CD14-positive monocyte (primary cell): ENCODE data around the gene RFPL1. TPM values are rescaled to one million over a fixed set of nuclear protein-coding genes. Genes with fewer than 3 reads are reported as not detected.

ENCODE experiments used
- DNase-seq, 3 donors: peaks; one replicate each; pipeline ENCODE4 v3.0.0-alpha.2; 2011 to 2022
- H2AFZ ChIP-seq: 2 replicates; pipeline ENCODE4 v1.6.0; 2012; ENCODE audit warnings: mild to moderate bottlenecking, low read depth, low read length, inconsistent platforms; ENCODE audit not compliant: insufficient read depth, poor library complexity, severe bottlenecking
- H3K27ac ChIP-seq, 2 donors: 1 replicate in 1 of 2; 2 replicates in 1 of 2; pipeline ENCODE4 v1.5.1; 2012 to 2013; ENCODE audit warnings: low read length in 2 of 2, control low read depth in 1 of 2, inconsistent platforms in 1 of 2, low read depth in 1 of 2, mild to moderate bottlenecking in 1 of 2
- H3K27me3 ChIP-seq, 2 donors: one replicate each; pipeline versions ENCODE4 v1.6.0 to v1.6.1; 2011 to 2013; ENCODE audit warnings: low read length in 2 of 2; ENCODE audit not compliant: control insufficient read depth in 2 of 2, insufficient read depth in 2 of 2
- H3K36me3 ChIP-seq, 2 donors: replicated peaks in 1 of 2; 1 replicate in 1 of 2; 2 replicates in 1 of 2; pipeline versions ENCODE4 v1.5.1 to v1.6.1; 2012 to 2013; ENCODE audit warnings: low read length in 2 of 2, control low read depth in 1 of 2, inconsistent platforms in 1 of 2, mild to moderate bottlenecking in 1 of 2; ENCODE audit not compliant: insufficient read depth in 2 of 2, control insufficient read depth in 1 of 2
- H3K4me1 ChIP-seq, 2 donors: 1 replicate in 1 of 2; 2 replicates in 1 of 2; pipeline versions ENCODE4 v1.5.1 to v1.6.1; 2012 to 2013; ENCODE audit warnings: low read length in 2 of 2, control low read depth in 1 of 2, inconsistent platforms in 1 of 2, mild to moderate bottlenecking in 1 of 2, moderate library complexity in 1 of 2; ENCODE audit not compliant: insufficient read depth in 2 of 2, control insufficient read depth in 1 of 2
- H3K4me2 ChIP-seq: replicated peaks from 2 replicates; pipeline ENCODE3; 2012; ENCODE audit warnings: low read length, moderate library complexity, mild to moderate bottlenecking; ENCODE audit not compliant: poor library complexity, severe bottlenecking; ENCODE audit errors: extremely low read depth
- H3K4me3 ChIP-seq, 3 experiments: fragments of 200-600 bp in 1 of 3; sonication (generic) in 1 of 3; replicated peaks in 1 of 3; 1 replicate in 2 of 3; 2 replicates in 1 of 3; pipeline ENCODE4 v1.5.1; 2011 to 2013; ENCODE audit warnings: low read length in 3 of 3, mild to moderate bottlenecking in 3 of 3, control low read depth in 2 of 3, low read depth in 2 of 3, inconsistent platforms in 1 of 3, moderate library complexity in 1 of 3
- H3K79me2 ChIP-seq: 2 replicates; pipeline ENCODE4 v1.6.0; 2012; ENCODE audit warnings: mild to moderate bottlenecking, control low read depth, inconsistent platforms, low read length, moderate library complexity; ENCODE audit not compliant: insufficient read depth
- H3K9ac ChIP-seq: 2 replicates; pipeline ENCODE4 v1.6.0; 2017; ENCODE audit warnings: low read length, mild to moderate bottlenecking; ENCODE audit not compliant: insufficient read depth, poor library complexity, severe bottlenecking
- H3K9me3 ChIP-seq, 2 donors: replicated peaks in 1 of 2; 1 replicate in 1 of 2; 2 replicates in 1 of 2; pipeline versions ENCODE4 v1.5.1 to v1.6.1; 2012 to 2013; ENCODE audit warnings: low read length in 2 of 2, control low read depth in 1 of 2; ENCODE audit not compliant: control insufficient read depth in 1 of 2, insufficient read depth in 1 of 2
- H4K20me1 ChIP-seq: 2 replicates; pipeline ENCODE4 v1.6.0; 2012; ENCODE audit warnings: mild to moderate bottlenecking, low read length, control low read depth, moderate library complexity; ENCODE audit not compliant: insufficient read depth
- H3K27ac Mint-ChIP-seq, 7 donors: one replicate each; pipeline ENCODE4 v1.8.0; 2020; ENCODE audit warnings: mild to moderate bottlenecking in 7 of 7, mixed read lengths in 7 of 7, moderate library complexity in 6 of 7, inconsistent platforms in 2 of 7
- H3K27me3 Mint-ChIP-seq, 3 donors: one replicate each; pipeline ENCODE4 v1.8.0; 2021 to 2022; ENCODE audit warnings: low read depth in 3 of 3, mild to moderate bottlenecking in 3 of 3, mixed read lengths in 3 of 3, moderate library complexity in 3 of 3, inconsistent platforms in 1 of 3
- H3K36me3 Mint-ChIP-seq, 2 donors: one replicate each; pipeline ENCODE4 v1.8.0; 2020; ENCODE audit warnings: mixed read lengths in 2 of 2, inconsistent platforms in 1 of 2, mild to moderate bottlenecking in 1 of 2
- H3K4me1 Mint-ChIP-seq: one replicate; pipeline ENCODE4 v1.8.0; 2020; ENCODE audit warnings: mild to moderate bottlenecking, mixed read lengths
- H3K4me3 Mint-ChIP-seq, 2 donors: one replicate each; pipeline ENCODE4 v1.8.0; 2020; ENCODE audit warnings: mild to moderate bottlenecking in 2 of 2, mixed read lengths in 2 of 2, moderate library complexity in 1 of 2
- H3K9me3 Mint-ChIP-seq, 7 donors: one replicate each; pipeline ENCODE4 v1.8.0; 2020 to 2022; ENCODE audit warnings: mixed read lengths in 7 of 7, mild to moderate bottlenecking in 6 of 7, moderate library complexity in 6 of 7, inconsistent platforms in 2 of 7
- WGBS: methylation state at CpG from one replicate; pipeline ENCODE4 v1.1.5; 2013; ENCODE audit warnings: missing lambda C conversion rate; ENCODE audit not compliant: insufficient coverage; 5-methylcytosine and 5-hydroxymethylcytosine counted together
- intact Hi-C, 2 donors: fragments of 100-400 bp; cut with micrococcal nuclease; formaldehyde crosslinking; loops; one replicate each; pipeline versions ENCODE4 v1.15.0 to v1.15.1; 2023
- polyA plus RNA-seq, 3 donors: library from polyadenylated mRNA; depleted of rRNA in 1 of 3; unstranded in 2 of 3; stranded (reverse) in 1 of 3; fragments of 300-500 nt in 2 of 3; fragments of >200 nt in 1 of 3; fragmentation: Illumina TruSeq in 2 of 3; gene quantifications; 1 replicate in 2 of 3; 2 replicates in 1 of 3; pipeline ENCODE4 v1.2.3, GENCODE V29; 2012 to 2021
- TF ChIP-seq, protein P1 (sequence below): fragments of 200-600 bp; IDR thresholded peaks from one replicate; pipeline ENCODE4 v1.8.0; 2022; ENCODE audit warnings: antibody characterized with exemption, mild to moderate bottlenecking

The RFPL1 gene
- polyA plus RNA-seq, 3 donors: 0.20 TPM; not detected in 2

DNA sequence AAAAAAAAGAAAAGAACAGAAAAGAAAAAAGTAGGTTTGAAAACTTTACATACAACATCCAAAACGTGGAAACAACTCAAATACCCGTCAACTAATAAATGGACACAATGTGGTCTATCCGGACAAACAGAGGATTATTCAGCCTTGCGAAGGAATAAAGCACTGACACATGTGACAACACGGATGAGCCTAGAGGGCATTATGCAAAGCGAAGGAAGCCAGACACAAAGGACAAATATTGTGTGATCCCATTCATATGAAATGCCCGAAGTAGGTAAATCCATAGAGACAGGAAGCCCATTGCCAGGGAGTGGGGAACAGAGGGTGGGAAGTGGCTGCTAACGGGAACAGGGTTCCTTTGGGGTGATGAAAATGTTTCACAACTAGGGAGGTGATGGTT lies 11.8 kb downstream of the RFPL1 start:
- Histone ChIP-seq H3K27me3 (no peaks in the 10 kb centered on the region), H3K9me3 (no peaks in the 10 kb centered on the region), H4K20me1 (no peaks in the 10 kb centered on the region), H3K4me1 (no peaks in the 10 kb centered on the region), H3K4me2 (no peak overlapping the region), H3K9ac (no peak overlapping the region), H3K27ac (no peak overlapping the region), H3K79me2 (no peaks in the 10 kb centered on the region), H2AFZ (no peak overlapping the region), H3K4me3 (no peak overlapping the region), H3K36me3 (no peaks in the 10 kb centered on the region)
- H3K36me3 Mint-ChIP-seq: no peaks in the 10 kb centered on the region
- intact Hi-C loops: no loop called here
- H3K9me3 Mint-ChIP-seq: no peaks in the 10 kb centered on the region
- H3K4me3 Mint-ChIP-seq: no peak overlapping the region
- H3K4me1 Mint-ChIP-seq: no peaks in the 10 kb centered on the region
- no peak for DNase-seq
- TF ChIP-seq, protein P1, sequence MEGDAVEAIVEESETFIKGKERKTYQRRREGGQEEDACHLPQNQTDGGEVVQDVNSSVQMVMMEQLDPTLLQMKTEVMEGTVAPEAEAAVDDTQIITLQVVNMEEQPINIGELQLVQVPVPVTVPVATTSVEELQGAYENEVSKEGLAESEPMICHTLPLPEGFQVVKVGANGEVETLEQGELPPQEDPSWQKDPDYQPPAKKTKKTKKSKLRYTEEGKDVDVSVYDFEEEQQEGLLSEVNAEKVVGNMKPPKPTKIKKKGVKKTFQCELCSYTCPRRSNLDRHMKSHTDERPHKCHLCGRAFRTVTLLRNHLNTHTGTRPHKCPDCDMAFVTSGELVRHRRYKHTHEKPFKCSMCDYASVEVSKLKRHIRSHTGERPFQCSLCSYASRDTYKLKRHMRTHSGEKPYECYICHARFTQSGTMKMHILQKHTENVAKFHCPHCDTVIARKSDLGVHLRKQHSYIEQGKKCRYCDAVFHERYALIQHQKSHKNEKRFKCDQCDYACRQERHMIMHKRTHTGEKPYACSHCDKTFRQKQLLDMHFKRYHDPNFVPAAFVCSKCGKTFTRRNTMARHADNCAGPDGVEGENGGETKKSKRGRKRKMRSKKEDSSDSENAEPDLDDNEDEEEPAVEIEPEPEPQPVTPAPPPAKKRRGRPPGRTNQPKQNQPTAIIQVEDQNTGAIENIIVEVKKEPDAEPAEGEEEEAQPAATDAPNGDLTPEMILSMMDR: no peak
- peaks cover 0 to 2% (median 0%) of the 10 kb centered on the region in 3 donors for H3K27me3 Mint-ChIP-seq
- H3K27ac Mint-ChIP-seq: no peak overlapping the region
- WGBS: 89% methylated on average over 6 of the region's 8 CpGs

DNA sequence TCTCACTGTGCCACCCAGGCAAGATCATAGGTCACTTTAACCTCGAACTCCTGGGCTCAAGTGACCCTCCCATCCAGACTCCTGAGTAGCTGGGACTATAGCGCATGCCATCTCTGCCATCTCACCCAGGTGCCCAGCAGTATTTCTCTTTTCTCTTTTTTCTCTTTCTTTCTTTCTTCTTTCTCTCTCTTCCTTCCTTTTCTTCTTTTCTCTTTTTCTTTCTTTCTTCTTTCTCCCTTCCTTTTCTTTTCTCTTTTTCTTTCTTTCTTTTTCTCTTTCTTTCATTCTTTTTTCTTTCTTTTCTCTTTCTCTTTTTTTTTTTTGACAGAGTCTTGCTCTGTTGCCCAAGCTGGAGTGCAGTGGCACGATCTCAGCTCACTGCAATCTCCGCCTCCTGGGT lies 13.5 kb downstream of the RFPL1 start:
- Histone ChIP-seq H3K9me3 (no peaks in the 10 kb centered on the region), H3K4me3 (no peak overlapping the region), H3K9ac (no peak overlapping the region), H2AFZ (no peak overlapping the region), H3K36me3 (no peaks in the 10 kb centered on the region), H3K27ac (no peak overlapping the region), H3K79me2 (no peaks in the 10 kb centered on the region), H3K4me1 (no peaks in the 10 kb centered on the region), H4K20me1 (no peaks in the 10 kb centered on the region), H3K4me2 (no peak overlapping the region), H3K27me3 (no peaks in the 10 kb centered on the region)
- Mint-ChIP-seq H3K9me3 (no peaks in the 10 kb centered on the region), H3K27me3 (no peaks in the 10 kb centered on the region), H3K27ac (peak overlapping the region in 1 of 7 donors; percentile 79), H3K36me3 (no peaks in the 10 kb centered on the region), H3K4me1 (no peaks in the 10 kb centered on the region), H3K4me3 (no peak overlapping the region)
- intact Hi-C loops: no loop called here
- no peak for DNase-seq
- WGBS: 87% methylated on average over 4 of the region's 4 CpGs
- TF ChIP-seq, protein P1: peak; percentile 10
